Fibroblast of the conjunctiva (primary cell): ENCODE data around the gene SARS2.
"Not testable (repeated sequence)": the region's sequence is repeated elsewhere in the genome, so short reads cannot be mapped to it uniquely, and the experiment has no call there.

Source experiments
- DNase-seq: peaks from one replicate; pipeline ENCODE4 v3.0.0-alpha.2; 2010; ENCODE audit warnings: low read depth

SARS2 gene

GRCh38 chr19:38892841-38893240 is 37.7 kb downstream of the SARS2 start:
- DNase-seq, result no peak

GRCh38 chr19:38891771-38892170 is 38.8 kb downstream of the SARS2 start:
- no peak for DNase-seq

GRCh38 chr19:38890686-38891085 is 39.9 kb downstream of the SARS2 start:
- no peak for DNase-seq

GRCh38 chr19:38889803-38890202 is 40.8 kb downstream of the SARS2 start:
- DNase-seq, result no peak

GRCh38 chr19:38888876-38889275 is 41.7 kb downstream of the SARS2 start:
- DNase-seq, result no peak

GRCh38 chr19:38884691-38885090 is 45.9 kb downstream of the SARS2 start:
- not testable (repeated sequence) for DNase-seq

GRCh38 chr19:38883286-38883685 is 47.3 kb downstream of the SARS2 start:
- no peak for DNase-seq

GRCh38 chr19:38880882-38881609 is 49.5 kb downstream of the SARS2 start:
- DNase-seq, result no peak

- DNase-seq, result no peak
Measured at GRCh38 chr19:38880076-38880881, 50.3 kb downstream of the SARS2 start.

GRCh38 chr19:38879400-38879751 is 51.2 kb downstream of the SARS2 start:
- no peak for DNase-seq

GRCh38 chr19:38878575-38879399 is 51.8 kb downstream of the SARS2 start:
- DNase-seq, result no peak

- DNase-seq, result no peak
Measured at GRCh38 chr19:38877781-38878574, 52.6 kb downstream of the SARS2 start, which contains the start of gene RINL. Gene RINL (minus strand): TSS chr19:38878275. CDS start chr19:38876742, 1,533 bp downstream.

GRCh38 chr19:38875656-38876395 is 54.7 kb downstream of the SARS2 start:
- no peak for DNase-seq

- not testable (repeated sequence) for DNase-seq
Measured at GRCh38 chr19:38873400-38873799, 57.2 kb downstream of the SARS2 start.

GRCh38 chr19:38870612-38871011 is 60.0 kb downstream of the SARS2 start:
- no peak for DNase-seq

- DNase-seq, result no peak
Measured at GRCh38 chr19:38869836-38870607, 60.5 kb downstream of the SARS2 start.

- no peak for DNase-seq
Measured at GRCh38 chr19:38869160-38869835, 61.3 kb downstream of the SARS2 start.

- no peak for DNase-seq
Measured at GRCh38 chr19:38868551-38868950, 62.0 kb downstream of the SARS2 start.

GRCh38 chr19:38867171-38867780 is 63.3 kb downstream of the SARS2 start:
- no peak for DNase-seq
